ENCODE measurements around the gene ASS1.

GRCh38 chr9:130437011-130437789, 7.6 kb upstream of the ASS1 start:
- no peak for TF ChIP-seq CTCF (IDR thresholded peaks at IDR 0.05)
- TF ChIP-seq POLR2A (IDR thresholded peaks at IDR 0.05) = no peak
